HepG2 (cell line): Measurements from ENCODE around the gene SRF. TPM values are rescaled to one million over a fixed set of nuclear protein-coding genes. Genes with fewer than 3 reads are reported as not detected.

Source experiments
- ADNP ChIP-seq: sonication (generic); formaldehyde crosslinking; IDR thresholded peaks from 2 replicates; pipeline ENCODE4 v1.4.0; 2020; ENCODE audit warnings: missing genetic modification reagents
- BCL6 ChIP-seq: IDR thresholded peaks from 2 replicates; pipeline ENCODE4 v1.6.1; 2016; ENCODE audit warnings: missing genetic modification reagents, missing compliant biosample characterization
- BHLHE40 ChIP-seq: IDR thresholded peaks from 2 replicates; pipeline ENCODE4 v1.6.1; 2011; ENCODE audit warnings: low read length, improper control_type of control experiment
- DMTF1 ChIP-seq: sonication (generic); formaldehyde crosslinking; IDR thresholded peaks from 2 replicates; pipeline ENCODE4 v1.4.0; 2020; ENCODE audit warnings: mild to moderate bottlenecking, missing genetic modification reagents
- GATAD2A ChIP-seq: IDR thresholded peaks from 2 replicates; pipeline ENCODE4 v1.6.1; 2016
- HDAC1 ChIP-seq: sonication (generic); formaldehyde crosslinking; IDR thresholded peaks from 2 replicates; pipeline ENCODE4 v1.5.1; 2020; ENCODE audit warnings: mild to moderate bottlenecking, missing genetic modification reagents
- MBNL3 ChIP-seq: fragments of 250-450 bp; sonication (Bioruptor Pico); conservative IDR thresholded peaks from 2 replicates; pipeline ENCODE4 v1.8.0; 2022; ENCODE audit warnings: mild to moderate bottlenecking, inconsistent platforms
- MTF2 ChIP-seq: sonication (generic); formaldehyde crosslinking; IDR thresholded peaks from 2 replicates; pipeline ENCODE4 v1.5.0; 2020; ENCODE audit warnings: missing genetic modification reagents, borderline replicate concordance
- MXI1 ChIP-seq: IDR thresholded peaks from 3 replicates; pipeline ENCODE4 v1.6.1; 2012; ENCODE audit warnings: low read depth, low read length, inconsistent platforms, borderline replicate concordance
- NFE2 ChIP-seq: sonication (generic); formaldehyde crosslinking; IDR thresholded peaks from 2 replicates; pipeline ENCODE4 v1.4.0; 2020; ENCODE audit warnings: missing genetic modification reagents
- PHF8 ChIP-seq: sonication (generic); formaldehyde crosslinking; IDR thresholded peaks from 2 replicates; pipeline ENCODE4 v1.5.0; 2020; ENCODE audit warnings: missing genetic modification reagents
- RERE ChIP-seq: IDR thresholded peaks from 2 replicates; pipeline ENCODE4 v1.6.1; 2016; ENCODE audit warnings: low read depth, missing genetic modification reagents, missing compliant biosample characterization
- SMC3 ChIP-seq: IDR thresholded peaks from 2 replicates; pipeline ENCODE4 v1.6.1; 2011; ENCODE audit warnings: low read length, improper control_type of control experiment
- SUZ12 ChIP-seq: fragments of 150-350 bp; IDR thresholded peaks from 2 replicates; pipeline ENCODE4 v1.6.1; 2014; ENCODE audit warnings: low read depth, low read length
- TRAFD1 ChIP-seq: sonication (generic); formaldehyde crosslinking; IDR thresholded peaks from 2 replicates; pipeline ENCODE4 v1.5.1; 2020; ENCODE audit warnings: missing genetic modification reagents, mild to moderate bottlenecking, borderline replicate concordance
- U2AF2 ChIP-seq: fragments of 200-400 bp; formaldehyde crosslinking; IDR thresholded peaks from 2 replicates; pipeline ENCODE4 v1.6.1; 2017; ENCODE audit warnings: low read depth, mild to moderate bottlenecking, low read length
- ZBTB38 ChIP-seq: sonication (generic); formaldehyde crosslinking; IDR thresholded peaks from 2 replicates; pipeline ENCODE4 v1.5.1; 2020; ENCODE audit warnings: mild to moderate bottlenecking, missing genetic modification reagents
- ZFAT ChIP-seq: sonication (generic); formaldehyde crosslinking; conservative IDR thresholded peaks from 2 replicates; pipeline ENCODE4 v1.8.1; 2023; ENCODE audit warnings: missing genetic modification reagents, inconsistent platforms
- ZMYM3 ChIP-seq: sonication (generic); formaldehyde crosslinking; IDR thresholded peaks from 2 replicates; pipeline ENCODE4 v1.5.1; 2020; ENCODE audit warnings: mild to moderate bottlenecking, missing genetic modification reagents
- ZNF264 ChIP-seq: sonication (generic); formaldehyde crosslinking; IDR thresholded peaks from 2 replicates; pipeline ENCODE4 v1.4.0; 2020; ENCODE audit warnings: missing genetic modification reagents
- ZNF614 ChIP-seq: IDR thresholded peaks from 2 replicates; pipeline ENCODE4 v1.6.1; 2018; ENCODE audit warnings: missing biosample characterization, missing genetic modification reagents, inconsistent platforms, borderline replicate concordance
- ZNF7 ChIP-seq: IDR thresholded peaks from 2 replicates; pipeline ENCODE4 v1.6.1; 2016; ENCODE audit warnings: missing biosample characterization, missing genetic modification reagents
- polyA plus RNA-seq, 8 experiments: library from polyadenylated mRNA; depleted of rRNA in 3 of 8; stranded (reverse) in 7 of 8; unstranded in 1 of 8; fragments of >200 nt; fragmentation: Illumina TruSeq in 4 of 8; extraction: Trizol in 4 of 8; gene quantifications; 2 replicates each; pipeline versions ENCODE4 v1.2.1 to v1.2.3, GENCODE V29; 2011 to 2016; ENCODE audit warnings: low read depth in 4 of 8, missing spikeins in 1 of 8, mixed read lengths in 1 of 8; ENCODE audit not compliant: insufficient read depth in 1 of 8
- total RNA-seq, 5 experiments: library from RNA; depleted of rRNA; stranded (reverse); fragments of >200 nt; fragmentation: Illumina TruSeq; extraction: Trizol; gene quantifications; 2 replicates each; pipeline ENCODE4 v1.2.3, GENCODE V29; 2016; ENCODE audit warnings: low read depth in 1 of 5

Gene SRF
- total and polyA plus RNA-seq, 2 of the 13 experiments (the other 11 are each of a cell fraction or from before 2014, with no cell fraction given) = 25.5 to 44.1 TPM

- TF ChIP-seq U2AF2 (0 out of 2 replicates have a peak, but pooled peaks have one; percentile 51), MTF2 (CRISPR knock-in tag) (no peak), ZBTB38 (CRISPR knock-in tag) (peak; percentile 94), ZNF7 (CRISPR knock-in tag) (no peak), MXI1 (peak; percentile 88; the same call in 1 of the 3 replicates), ZNF264 (CRISPR knock-in tag) (no peak; the same call in 1 of the 2 replicates), HDAC1 (CRISPR knock-in tag) (peak; percentile 92), ADNP (CRISPR knock-in tag) (no peak), SUZ12 (no peak), PHF8 (CRISPR knock-in tag) (peak; percentile 85), ZFAT (CRISPR knock-in tag) (no peak), ZMYM3 (CRISPR knock-in tag) (peak; percentile 60; the same call in 1 of the 2 replicates), RERE (CRISPR knock-in tag) (0 out of 2 replicates have a peak, but pooled peaks have one; percentile 80), SMC3 (no peak), BCL6 (CRISPR knock-in tag) (peak; percentile 67; the same call in 1 of the 2 replicates), ZNF614 (peak; percentile 92; the same call in 1 of the 2 replicates), NFE2 (CRISPR knock-in tag) (no peak), GATAD2A (peak; percentile 83), TRAFD1 (CRISPR knock-in tag) (no peak), MBNL3 (no peak), DMTF1 (CRISPR knock-in tag) (0 out of 2 replicates have a peak, but pooled peaks have one; percentile 86), BHLHE40 (peak; percentile 71)
Measured at GRCh38 chr6:43181942-43182860, 11.1 kb downstream of the SRF start, which contains the start of gene CUL9 (continued).
